Trophoblast cell (in vitro differentiated cells and primary cell): ENCODE data around the gene AGBL1.

Experiments used
- DNase-seq, 2 donors: peaks; one replicate each; pipeline ENCODE4 v3.0.0-alpha.2; 2016
- H2AFZ ChIP-seq: 2 replicates; pipeline ENCODE4 v1.6.1; 2013; ENCODE audit warnings: low read length, moderate library complexity, mild to moderate bottlenecking; ENCODE audit not compliant: insufficient read depth, poor library complexity
- H2AK5ac ChIP-seq: 2 replicates; pipeline ENCODE4 v1.6.1; 2013; ENCODE audit warnings: mild to moderate bottlenecking, low read length
- H2BK120ac ChIP-seq: 2 replicates; pipeline ENCODE4 v1.6.1; 2013; ENCODE audit warnings: low read length, mild to moderate bottlenecking, moderate library complexity; ENCODE audit not compliant: insufficient read depth, poor library complexity
- H2BK12ac ChIP-seq: 2 replicates; pipeline ENCODE4 v1.6.1; 2013; ENCODE audit warnings: mild to moderate bottlenecking, low read length, moderate library complexity
- H2BK5ac ChIP-seq: 2 replicates; pipeline ENCODE4 v1.6.1; 2013; ENCODE audit warnings: low read length, low read depth, moderate library complexity, mild to moderate bottlenecking; ENCODE audit not compliant: poor library complexity
- H3K14ac ChIP-seq: 2 replicates; pipeline ENCODE4 v1.6.1; 2013; ENCODE audit warnings: mild to moderate bottlenecking, low read length
- H3K18ac ChIP-seq: 2 replicates; pipeline ENCODE4 v1.6.1; 2013; ENCODE audit warnings: mild to moderate bottlenecking, low read length
- H3K23ac ChIP-seq: 2 replicates; pipeline ENCODE4 v1.6.1; 2013; ENCODE audit warnings: low read length
- H3K27ac ChIP-seq: 2 replicates; pipeline ENCODE4 v1.5.1; 2013; ENCODE audit warnings: low read depth, mild to moderate bottlenecking, inconsistent platforms, low read length, moderate library complexity
- H3K27me3 ChIP-seq: 2 replicates; pipeline ENCODE4 v1.6.1; 2013; ENCODE audit warnings: inconsistent platforms, mild to moderate bottlenecking, low read length, moderate library complexity; ENCODE audit not compliant: insufficient read depth
- H3K36me3 ChIP-seq, 2 experiments: 1 replicate in 1 of 2; 2 replicates in 1 of 2; pipeline ENCODE4 v1.6.1; 2013; ENCODE audit warnings: low read length in 2 of 2, mild to moderate bottlenecking in 2 of 2, moderate library complexity in 1 of 2; ENCODE audit not compliant: insufficient read depth in 2 of 2, control insufficient read depth in 1 of 2
- H3K4ac ChIP-seq: 2 replicates; pipeline ENCODE4 v1.6.1; 2013; ENCODE audit warnings: low read depth, mild to moderate bottlenecking, low read length, moderate library complexity
- H3K4me1 ChIP-seq, 2 experiments: 1 replicate in 1 of 2; 2 replicates in 1 of 2; pipeline ENCODE4 v1.6.1; 2013; ENCODE audit warnings: low read length in 2 of 2, mild to moderate bottlenecking in 2 of 2, moderate library complexity in 1 of 2; ENCODE audit not compliant: insufficient read depth in 2 of 2, control insufficient read depth in 1 of 2
- H3K4me2 ChIP-seq: 2 replicates; pipeline ENCODE4 v1.6.1; 2013; ENCODE audit warnings: inconsistent platforms, mild to moderate bottlenecking, low read length, moderate library complexity
- H3K4me3 ChIP-seq: 2 replicates; pipeline ENCODE4 v1.5.1; 2013; ENCODE audit warnings: mild to moderate bottlenecking, low read depth, low read length, inconsistent platforms
- H3K79me1 ChIP-seq: one replicate; pipeline ENCODE4 v1.6.1; 2013; ENCODE audit warnings: low read length
- H3K79me2 ChIP-seq: 2 replicates; pipeline ENCODE4 v1.6.1; 2013; ENCODE audit warnings: low read length, mild to moderate bottlenecking; ENCODE audit not compliant: control insufficient read depth, insufficient read depth, poor library complexity
- H3K9ac ChIP-seq: 2 replicates; pipeline ENCODE4 v1.6.1; 2013; ENCODE audit warnings: mild to moderate bottlenecking, low read length
- H3K9me3 ChIP-seq: 2 replicates; pipeline ENCODE4 v1.6.1; 2013; ENCODE audit warnings: low read depth, mild to moderate bottlenecking, control low read depth, inconsistent platforms, low read length; ENCODE audit not compliant: insufficient read depth
- H4K12ac ChIP-seq: 2 replicates; pipeline ENCODE4 v1.6.1; 2013; ENCODE audit warnings: low read depth, mild to moderate bottlenecking, low read length, moderate library complexity
- H4K8ac ChIP-seq: 2 replicates; pipeline ENCODE4 v1.6.1; 2013; ENCODE audit warnings: low read depth, mild to moderate bottlenecking, low read length, moderate library complexity
- H4K91ac ChIP-seq: one replicate; pipeline ENCODE4 v1.6.1; 2013; ENCODE audit warnings: low read depth, mild to moderate bottlenecking, low read length, moderate library complexity
- WGBS: extraction: QIAGEN DNeasy Blood & Tissue Kit; methylation state at CpG from one replicate; pipeline ENCODE4 v1.1.7; 2013; ENCODE audit warnings: missing lambda C conversion rate; ENCODE audit not compliant: insufficient read length, insufficient coverage; ENCODE audit errors: extremely low coverage; 5-methylcytosine and 5-hydroxymethylcytosine counted together

The AGBL1 gene

DNA sequence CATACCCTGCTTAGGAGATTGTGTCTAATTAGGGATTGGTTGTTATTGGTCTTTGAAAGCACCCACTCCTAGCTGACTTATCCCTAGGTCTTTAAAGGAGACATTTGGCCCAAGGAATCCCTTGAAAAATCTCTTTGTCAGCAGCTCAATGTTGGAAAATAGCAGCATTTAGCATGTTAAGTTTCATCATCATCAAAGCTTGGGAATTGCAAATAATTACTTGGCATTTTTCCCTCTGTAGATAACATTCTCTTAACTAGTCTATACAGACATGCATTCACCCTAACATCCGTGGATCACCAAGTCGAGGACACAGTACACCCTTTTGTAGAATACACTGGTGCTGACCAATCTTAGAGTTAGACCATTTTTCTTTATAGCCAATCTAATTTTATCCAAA lies 332.2 kb downstream of the AGBL1 start:
- Histone ChIP-seq H3K14ac (no peak overlapping the region), H4K91ac (no peak overlapping the region), H3K4ac (no peak overlapping the region), H4K12ac (no peak overlapping the region), H3K18ac (no peak overlapping the region), H4K8ac (no peak overlapping the region), H3K9ac (no peak overlapping the region), H3K27me3 (no peaks in the 10 kb centered on the region), H3K4me3 (no peak overlapping the region), H3K4me1 (no peaks in the 10 kb centered on the region), H2AFZ (no peak overlapping the region), H2BK12ac (no peak overlapping the region), H2AK5ac (no peak overlapping the region), H3K9me3 (no peaks in the 10 kb centered on the region), H3K23ac (no peak overlapping the region), H3K36me3 (no peaks in the 10 kb centered on the region), H3K79me2 (no peaks in the 10 kb centered on the region), H3K4me2 (no peak overlapping the region), H3K79me1 (no peaks in the 10 kb centered on the region), H3K27ac (no peak overlapping the region), H2BK5ac (no peak overlapping the region), H2BK120ac (no peak overlapping the region)
- no peak for DNase-seq
- WGBS = no CpG with 5 or more reads among the region's 2 CpGs

DNA sequence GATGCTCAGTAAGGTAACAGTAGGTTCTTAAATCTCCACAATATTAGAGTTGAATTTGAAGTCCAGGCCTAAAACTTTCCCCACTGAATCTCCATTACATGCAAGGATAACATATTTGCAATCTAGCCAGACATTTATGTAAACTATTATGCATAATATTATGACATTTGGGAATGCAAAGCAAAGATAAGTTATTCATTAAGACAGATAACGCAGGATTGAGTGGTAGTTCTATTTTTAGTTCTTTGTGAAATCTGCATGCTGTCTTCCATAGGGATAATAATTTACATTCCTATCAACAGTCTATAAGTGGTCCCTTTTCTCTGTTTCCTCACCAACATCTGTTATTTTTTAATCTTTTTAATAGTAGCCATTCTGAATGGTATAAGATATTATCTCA lies 333.5 kb downstream of the AGBL1 start:
- H3K79me2 ChIP-seq = no peaks in the 10 kb centered on the region
- no peak overlapping the region for H3K18ac ChIP-seq
- no peaks in the 10 kb centered on the region for H3K9me3 ChIP-seq
- no peak overlapping the region for H3K23ac ChIP-seq
- no peak overlapping the region for H3K27ac ChIP-seq
- no peaks in the 10 kb centered on the region for H3K27me3 ChIP-seq
- H3K4me3 ChIP-seq = no peak overlapping the region
- no peak overlapping the region for H3K4me2 ChIP-seq
- no peak overlapping the region for H4K8ac ChIP-seq
- no peak overlapping the region for H2BK12ac ChIP-seq
- H4K91ac ChIP-seq = no peak overlapping the region
- H3K79me1 ChIP-seq = no peaks in the 10 kb centered on the region
- no peak for DNase-seq
- WGBS = no CpG with 5 or more reads among the region's 1 CpG
- no peak overlapping the region for H3K14ac ChIP-seq
- H3K9ac ChIP-seq = no peak overlapping the region
- no peak overlapping the region for H2BK5ac ChIP-seq
- H3K36me3 ChIP-seq = no peaks in the 10 kb centered on the region
- H4K12ac ChIP-seq = no peak overlapping the region
- no peak overlapping the region for H2AK5ac ChIP-seq
- H3K4me1 ChIP-seq = no peaks in the 10 kb centered on the region
- H3K4ac ChIP-seq = no peak overlapping the region
- H2AFZ ChIP-seq = no peak overlapping the region
- H2BK120ac ChIP-seq = no peak overlapping the region

DNA sequence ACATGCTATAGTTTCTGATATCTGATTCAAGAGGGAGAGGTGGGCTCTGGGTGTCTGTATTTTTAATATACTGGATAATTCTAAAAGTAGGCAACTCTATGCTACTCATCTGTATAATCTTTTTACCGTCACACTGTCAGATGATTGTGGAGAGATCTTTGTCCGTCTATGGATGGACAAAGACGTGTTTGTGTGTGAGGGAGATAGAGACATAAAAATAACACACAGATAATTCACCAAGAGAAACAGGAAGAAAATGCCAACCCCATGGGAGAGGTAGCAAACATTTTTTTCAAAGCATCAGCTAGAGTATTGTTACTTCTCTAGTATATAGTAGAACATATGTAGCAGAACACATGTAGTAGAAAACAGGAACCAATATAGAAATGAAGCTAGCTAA lies 346.1 kb downstream of the AGBL1 start:
- H3K27me3 ChIP-seq = no peaks in the 10 kb centered on the region
- H3K79me1 ChIP-seq = no peaks in the 10 kb centered on the region
- DNase-seq = no peak
- no CpG with 5 or more reads among the region's 3 CpGs for WGBS
- H4K8ac ChIP-seq = no peak overlapping the region
- no peaks in the 10 kb centered on the region for H3K9me3 ChIP-seq
- no peak overlapping the region for H3K4me2 ChIP-seq
- no peak overlapping the region for H3K14ac ChIP-seq
- no peak overlapping the region for H2AK5ac ChIP-seq
- no peak overlapping the region for H4K91ac ChIP-seq
- no peak overlapping the region for H2BK5ac ChIP-seq
- H3K79me2 ChIP-seq = no peaks in the 10 kb centered on the region
- H2BK120ac ChIP-seq = no peak overlapping the region
- H3K9ac ChIP-seq = no peak overlapping the region
- H3K4ac ChIP-seq = no peak overlapping the region
- H4K12ac ChIP-seq = no peak overlapping the region
- no peaks in the 10 kb centered on the region for H3K4me1 ChIP-seq
- no peak overlapping the region for H2AFZ ChIP-seq
- no peak overlapping the region for H2BK12ac ChIP-seq
- no peak overlapping the region for H3K27ac ChIP-seq
- H3K36me3 ChIP-seq = no peaks in the 10 kb centered on the region
- no peak overlapping the region for H3K18ac ChIP-seq
- no peak overlapping the region for H3K4me3 ChIP-seq
- H3K23ac ChIP-seq = no peak overlapping the region

DNA sequence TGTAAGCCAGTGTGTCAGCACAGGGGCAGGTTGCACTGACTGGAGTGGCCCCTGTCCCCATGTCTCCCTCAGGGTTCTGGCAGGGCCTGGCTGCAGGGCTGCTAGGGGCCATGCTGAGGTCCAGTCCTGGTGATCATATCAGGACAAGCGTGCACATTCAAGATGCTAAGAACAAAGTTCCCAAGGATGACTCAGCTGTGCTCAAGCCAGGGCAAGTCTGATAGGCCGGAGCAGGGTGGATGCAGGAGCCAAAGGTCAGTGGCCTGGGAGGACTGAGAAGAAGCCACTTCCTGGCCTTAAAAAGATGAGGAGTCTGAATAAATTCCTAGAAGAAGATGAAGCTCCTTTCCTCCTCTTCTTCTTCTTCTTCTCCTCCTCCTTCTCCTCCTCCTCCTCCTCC lies 353.2 kb downstream of the AGBL1 start:
- DNase-seq = no peak
- Histone ChIP-seq H4K12ac (no peak overlapping the region), H3K18ac (no peak overlapping the region), H3K9me3 (no peaks in the 10 kb centered on the region), H2BK5ac (no peak overlapping the region), H3K23ac (no peak overlapping the region), H4K91ac (no peak overlapping the region), H3K4me2 (no peak overlapping the region), H2BK12ac (no peak overlapping the region), H2BK120ac (no peak overlapping the region), H3K4ac (no peak overlapping the region), H4K8ac (no peak overlapping the region), H3K9ac (no peak overlapping the region), H3K4me1 (no peaks in the 10 kb centered on the region), H3K79me1 (no peaks in the 10 kb centered on the region), H3K79me2 (no peaks in the 10 kb centered on the region), H3K4me3 (no peak overlapping the region), H3K14ac (no peak overlapping the region), H2AK5ac (no peak overlapping the region), H3K36me3 (no peaks in the 10 kb centered on the region), H2AFZ (no peak overlapping the region), H3K27ac (no peak overlapping the region), H3K27me3 (no peaks in the 10 kb centered on the region)
- WGBS = no CpG with 5 or more reads among the region's 2 CpGs
